Measurements from ENCODE around the gene ALPL. TPM values are rescaled to one million over a fixed set of nuclear protein-coding genes. Genes with fewer than 3 reads are reported as not detected.

The ALPL gene
- polyA plus RNA-seq, 1 donor from 2014 or later, result 0.42 TPM

GRCh38 chr1:21517660-21518480 is 8.6 kb downstream of the ALPL start:
- no peaks in the 10 kb centered on the region for H3K79me2 ChIP-seq (replicated peaks; ENCODE audit: insufficient read depth, low read length)
- H3K27me3 ChIP-seq (ENCODE audit: insufficient read depth, low read depth, low read length), result no peaks in the 10 kb centered on the region
- no peaks in the 10 kb centered on the region for H3K9me2 ChIP-seq (ENCODE audit: insufficient read depth, low read length)
- no peak overlapping the region for H2AFZ ChIP-seq (ENCODE audit: low read depth, low read length)
- no peak for TF ChIP-seq POLR2AphosphoS5 (IDR thresholded peaks at IDR 0.05)
- no peak for TF ChIP-seq MXI1 (conservative IDR thresholded peaks at IDR 0.05; ENCODE audit: poor library complexity, severe bottlenecking)
- TF ChIP-seq TAF1 (IDR thresholded peaks at IDR 0.05; ENCODE audit: low read depth), result no peak
- no peak for TF ChIP-seq RAD21 (conservative IDR thresholded peaks at IDR 0.05)
- TF ChIP-seq REST (IDR thresholded peaks at IDR 0.05; ENCODE audit: borderline replicate concordance), result no peak
- TF ChIP-seq SMC3 (conservative IDR thresholded peaks at IDR 0.05; ENCODE audit: poor library complexity), result no peak
- TF ChIP-seq, protein P1, sequence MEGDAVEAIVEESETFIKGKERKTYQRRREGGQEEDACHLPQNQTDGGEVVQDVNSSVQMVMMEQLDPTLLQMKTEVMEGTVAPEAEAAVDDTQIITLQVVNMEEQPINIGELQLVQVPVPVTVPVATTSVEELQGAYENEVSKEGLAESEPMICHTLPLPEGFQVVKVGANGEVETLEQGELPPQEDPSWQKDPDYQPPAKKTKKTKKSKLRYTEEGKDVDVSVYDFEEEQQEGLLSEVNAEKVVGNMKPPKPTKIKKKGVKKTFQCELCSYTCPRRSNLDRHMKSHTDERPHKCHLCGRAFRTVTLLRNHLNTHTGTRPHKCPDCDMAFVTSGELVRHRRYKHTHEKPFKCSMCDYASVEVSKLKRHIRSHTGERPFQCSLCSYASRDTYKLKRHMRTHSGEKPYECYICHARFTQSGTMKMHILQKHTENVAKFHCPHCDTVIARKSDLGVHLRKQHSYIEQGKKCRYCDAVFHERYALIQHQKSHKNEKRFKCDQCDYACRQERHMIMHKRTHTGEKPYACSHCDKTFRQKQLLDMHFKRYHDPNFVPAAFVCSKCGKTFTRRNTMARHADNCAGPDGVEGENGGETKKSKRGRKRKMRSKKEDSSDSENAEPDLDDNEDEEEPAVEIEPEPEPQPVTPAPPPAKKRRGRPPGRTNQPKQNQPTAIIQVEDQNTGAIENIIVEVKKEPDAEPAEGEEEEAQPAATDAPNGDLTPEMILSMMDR (IDR thresholded peaks at IDR 0.05; ENCODE audit: poor library complexity, severe bottlenecking), result no peak
- no peak for TF ChIP-seq EZH2 (IDR thresholded peaks at IDR 0.05; ENCODE audit: borderline replicate concordance, insufficient read depth, low read length, poor library complexity, severe bottlenecking)
- TF ChIP-seq EP300 (conservative IDR thresholded peaks at IDR 0.05; ENCODE audit: poor library complexity, severe bottlenecking), result no peak
- no peaks in the 10 kb centered on the region for H3F3A ChIP-seq (ENCODE audit: insufficient read depth, low read length, poor library complexity, severe bottlenecking)
- no peak overlapping the region for H3K27ac ChIP-seq (ENCODE audit: low read length)
- H3K36me3 ChIP-seq (ENCODE audit: insufficient read depth, low read length), result no peaks in the 10 kb centered on the region
- H3K9me3 ChIP-seq (ENCODE audit: low read length), result no peaks in the 10 kb centered on the region
- no peak overlapping the region for H3K4me2 ChIP-seq (ENCODE audit: low read length)
- H4K20me1 ChIP-seq (ENCODE audit: insufficient read depth), result no peaks in the 10 kb centered on the region
- no peak overlapping the region for H3K9ac ChIP-seq (ENCODE audit: low read length)
- no peak overlapping the region for H3K4me3 ChIP-seq (ENCODE audit: low read length)

DNA sequence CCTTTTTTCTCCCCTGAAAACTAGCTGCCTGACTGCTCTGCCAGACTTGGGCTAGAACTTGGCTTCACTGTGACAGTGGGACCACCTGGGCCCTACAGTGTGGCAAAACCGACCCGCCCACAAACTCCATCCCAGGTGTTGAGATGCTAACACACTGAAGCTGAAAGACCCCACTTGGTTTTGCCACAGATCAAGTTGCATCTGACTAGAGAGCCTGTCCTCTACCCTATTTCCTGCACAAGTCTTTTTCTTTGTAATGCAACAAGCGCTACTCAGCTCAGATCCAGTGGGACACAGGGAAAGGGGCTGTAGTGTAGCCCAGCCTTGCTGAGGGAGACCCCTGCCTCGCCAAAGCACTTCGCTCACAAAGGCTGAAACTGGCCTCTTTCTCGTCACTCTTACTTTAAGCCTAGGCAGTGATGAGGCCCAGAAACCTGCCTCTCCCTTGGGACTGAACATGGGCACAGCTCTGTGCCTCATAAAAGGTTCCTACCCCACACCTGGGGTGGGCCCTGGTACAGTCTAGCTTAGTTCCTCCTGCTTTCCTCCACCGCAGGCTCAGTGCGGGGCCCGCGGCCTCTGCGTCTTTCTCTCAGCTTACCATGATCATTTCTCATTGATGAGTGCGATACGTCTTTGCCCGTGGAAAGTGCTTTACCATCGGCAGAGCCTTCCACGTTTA is 9.7 kb downstream of the ALPL start:
- Histone ChIP-seq H3K4me2 (ENCODE audit: low read length) (no peak overlapping the region), H3K9me3 (ENCODE audit: low read length) (no peaks in the 10 kb centered on the region), H3K27ac (ENCODE audit: low read length) (no peak overlapping the region), H3K9me2 (ENCODE audit: insufficient read depth, low read length) (no peaks in the 10 kb centered on the region), H3K9ac (ENCODE audit: low read length) (no peak overlapping the region), H3K4me3 (ENCODE audit: low read length) (no peak overlapping the region), H2AFZ (ENCODE audit: low read depth, low read length) (no peak overlapping the region), H4K20me1 (ENCODE audit: insufficient read depth) (no peaks in the 10 kb centered on the region), H3F3A (ENCODE audit: insufficient read depth, low read length, poor library complexity, severe bottlenecking) (no peaks in the 10 kb centered on the region), H3K79me2 (replicated peaks; ENCODE audit: insufficient read depth, low read length) (no peaks in the 10 kb centered on the region), H3K36me3 (ENCODE audit: insufficient read depth, low read length) (no peaks in the 10 kb centered on the region), H3K27me3 (ENCODE audit: insufficient read depth, low read depth, low read length) (no peaks in the 10 kb centered on the region)
- TF ChIP-seq MXI1 (conservative IDR thresholded peaks at IDR 0.05; ENCODE audit: poor library complexity, severe bottlenecking), result no peak
- no peak for TF ChIP-seq TAF1 (IDR thresholded peaks at IDR 0.05; ENCODE audit: low read depth)
- no peak for TF ChIP-seq POLR2AphosphoS5 (IDR thresholded peaks at IDR 0.05)
- TF ChIP-seq EP300 (conservative IDR thresholded peaks at IDR 0.05; ENCODE audit: poor library complexity, severe bottlenecking), result no peak
- TF ChIP-seq, protein P1 (IDR thresholded peaks at IDR 0.05; ENCODE audit: poor library complexity, severe bottlenecking), result no peak
- TF ChIP-seq SMC3 (conservative IDR thresholded peaks at IDR 0.05; ENCODE audit: poor library complexity), result no peak
- no peak for TF ChIP-seq REST (IDR thresholded peaks at IDR 0.05; ENCODE audit: borderline replicate concordance)
- TF ChIP-seq RAD21 (conservative IDR thresholded peaks at IDR 0.05), result no peak
- TF ChIP-seq EZH2 (IDR thresholded peaks at IDR 0.05; ENCODE audit: borderline replicate concordance, insufficient read depth, low read length, poor library complexity, severe bottlenecking), result no peak

All from neural cell (in vitro differentiated cells).